Measurements from ENCODE around the gene FHAD1. TPM values are rescaled to one million over a fixed set of nuclear protein-coding genes. Genes with fewer than 3 reads are reported as not detected.

Gene FHAD1
- total and polyA plus RNA-seq, 9 of the 15 experiments (the other 6 are each of a cell fraction or from before 2014, with no cell fraction given) = 0.32 to 2.1 (median 1.5) TPM; not detected in 1

- TF ChIP-seq, protein P1, sequence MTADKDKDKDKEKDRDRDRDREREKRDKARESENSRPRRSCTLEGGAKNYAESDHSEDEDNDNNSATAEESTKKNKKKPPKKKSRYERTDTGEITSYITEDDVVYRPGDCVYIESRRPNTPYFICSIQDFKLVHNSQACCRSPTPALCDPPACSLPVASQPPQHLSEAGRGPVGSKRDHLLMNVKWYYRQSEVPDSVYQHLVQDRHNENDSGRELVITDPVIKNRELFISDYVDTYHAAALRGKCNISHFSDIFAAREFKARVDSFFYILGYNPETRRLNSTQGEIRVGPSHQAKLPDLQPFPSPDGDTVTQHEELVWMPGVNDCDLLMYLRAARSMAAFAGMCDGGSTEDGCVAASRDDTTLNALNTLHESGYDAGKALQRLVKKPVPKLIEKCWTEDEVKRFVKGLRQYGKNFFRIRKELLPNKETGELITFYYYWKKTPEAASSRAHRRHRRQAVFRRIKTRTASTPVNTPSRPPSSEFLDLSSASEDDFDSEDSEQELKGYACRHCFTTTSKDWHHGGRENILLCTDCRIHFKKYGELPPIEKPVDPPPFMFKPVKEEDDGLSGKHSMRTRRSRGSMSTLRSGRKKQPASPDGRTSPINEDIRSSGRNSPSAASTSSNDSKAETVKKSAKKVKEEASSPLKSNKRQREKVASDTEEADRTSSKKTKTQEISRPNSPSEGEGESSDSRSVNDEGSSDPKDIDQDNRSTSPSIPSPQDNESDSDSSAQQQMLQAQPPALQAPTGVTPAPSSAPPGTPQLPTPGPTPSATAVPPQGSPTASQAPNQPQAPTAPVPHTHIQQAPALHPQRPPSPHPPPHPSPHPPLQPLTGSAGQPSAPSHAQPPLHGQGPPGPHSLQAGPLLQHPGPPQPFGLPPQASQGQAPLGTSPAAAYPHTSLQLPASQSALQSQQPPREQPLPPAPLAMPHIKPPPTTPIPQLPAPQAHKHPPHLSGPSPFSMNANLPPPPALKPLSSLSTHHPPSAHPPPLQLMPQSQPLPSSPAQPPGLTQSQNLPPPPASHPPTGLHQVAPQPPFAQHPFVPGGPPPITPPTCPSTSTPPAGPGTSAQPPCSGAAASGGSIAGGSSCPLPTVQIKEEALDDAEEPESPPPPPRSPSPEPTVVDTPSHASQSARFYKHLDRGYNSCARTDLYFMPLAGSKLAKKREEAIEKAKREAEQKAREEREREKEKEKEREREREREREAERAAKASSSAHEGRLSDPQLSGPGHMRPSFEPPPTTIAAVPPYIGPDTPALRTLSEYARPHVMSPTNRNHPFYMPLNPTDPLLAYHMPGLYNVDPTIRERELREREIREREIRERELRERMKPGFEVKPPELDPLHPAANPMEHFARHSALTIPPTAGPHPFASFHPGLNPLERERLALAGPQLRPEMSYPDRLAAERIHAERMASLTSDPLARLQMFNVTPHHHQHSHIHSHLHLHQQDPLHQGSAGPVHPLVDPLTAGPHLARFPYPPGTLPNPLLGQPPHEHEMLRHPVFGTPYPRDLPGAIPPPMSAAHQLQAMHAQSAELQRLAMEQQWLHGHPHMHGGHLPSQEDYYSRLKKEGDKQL (CRISPR knock-in tag; IDR thresholded peaks at IDR 0.05; ENCODE audit: borderline replicate concordance) = no peak
- TF ChIP-seq ZNF316 (IDR thresholded peaks at IDR 0.05) (peak; percentile 34; the same call in 1 of the 2 replicates), ATF7 (IDR thresholded peaks at IDR 0.05) (no peak), KDM1A (IDR thresholded peaks at IDR 0.05) (peak; percentile 52 to 53; a peak in 3 of 4 replicates), FOXK1 (CRISPR knock-in tag; IDR thresholded peaks at IDR 0.05; ENCODE audit: borderline replicate concordance) (no peak), NR3C1 (CRISPR knock-in tag; IDR thresholded peaks at IDR 0.05) (no peak), NCOA6 (IDR thresholded peaks at IDR 0.05) (no peak), THRA (IDR thresholded peaks at IDR 0.05) (no peak), RAD21 (CRISPR knock-in tag; conservative IDR thresholded peaks at IDR 0.05 in 1 of 2, IDR thresholded peaks at IDR 0.05 in 1 of 2) (no peak), STAG1 (CRISPR knock-in tag; IDR thresholded peaks at IDR 0.05; ENCODE audit: borderline replicate concordance) (no peak), CREM (IDR thresholded peaks at IDR 0.05; ENCODE audit: low read depth) (no peak), ZFP36 (IDR thresholded peaks at IDR 0.05; ENCODE audit: low read depth, low read length, partially characterized antibody) (peak; percentile 84), ELF2 (CRISPR knock-in tag; IDR thresholded peaks at IDR 0.05) (no peak), ZNF133 (CRISPR knock-in tag; IDR thresholded peaks at IDR 0.05) (no peak), NFATC3 (IDR thresholded peaks at IDR 0.05) (no peak), SRSF3 (IDR thresholded peaks at IDR 0.05; ENCODE audit: insufficient read depth, low read length) (no peak), IRF2 (CRISPR knock-in tag; IDR thresholded peaks at IDR 0.05) (no peak), ZFPM2 (CRISPR knock-in tag; IDR thresholded peaks at IDR 0.05) (no peak), SAFB (IDR thresholded peaks at IDR 0.05; ENCODE audit: borderline replicate concordance, low read depth, low read length) (no peak), HNRNPH1 (optimal IDR thresholded peaks at IDR 0.05; ENCODE audit: low read depth, low read length) (no peak)
- TF ChIP-seq, protein P2, sequence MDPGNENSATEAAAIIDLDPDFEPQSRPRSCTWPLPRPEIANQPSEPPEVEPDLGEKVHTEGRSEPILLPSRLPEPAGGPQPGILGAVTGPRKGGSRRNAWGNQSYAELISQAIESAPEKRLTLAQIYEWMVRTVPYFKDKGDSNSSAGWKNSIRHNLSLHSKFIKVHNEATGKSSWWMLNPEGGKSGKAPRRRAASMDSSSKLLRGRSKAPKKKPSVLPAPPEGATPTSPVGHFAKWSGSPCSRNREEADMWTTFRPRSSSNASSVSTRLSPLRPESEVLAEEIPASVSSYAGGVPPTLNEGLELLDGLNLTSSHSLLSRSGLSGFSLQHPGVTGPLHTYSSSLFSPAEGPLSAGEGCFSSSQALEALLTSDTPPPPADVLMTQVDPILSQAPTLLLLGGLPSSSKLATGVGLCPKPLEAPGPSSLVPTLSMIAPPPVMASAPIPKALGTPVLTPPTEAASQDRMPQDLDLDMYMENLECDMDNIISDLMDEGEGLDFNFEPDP (CRISPR knock-in tag; IDR thresholded peaks at IDR 0.05) = no peak
Observed at GRCh38 chr1:15296585-15297321, 49.7 kb downstream of the FHAD1 start (continued).

Measured in K562 (cell line).